Keratinocyte (primary cell): ENCODE results near the gene SLF2. TPM values are rescaled to one million over a fixed set of nuclear protein-coding genes. Genes with fewer than 3 reads are reported as not detected.

Source experiments
- DNase-seq: peaks from one replicate; pipeline ENCODE4 v3.0.0-alpha.2; 2011; ENCODE audit warnings: low read depth, missing footprints, low spot score
- FAIRE-seq: peaks from 2 replicates; lab custom pipeline; 2011; peaks lifted over from hg19 to GRCh38; lab: Jason Lieb, UNC
- H2AFZ ChIP-seq: 2 replicates; pipeline ENCODE4 v1.6.0; 2012; ENCODE audit warnings: low read length, control low read depth, inconsistent platforms; ENCODE audit not compliant: control insufficient read depth
- H3K27ac ChIP-seq: 2 replicates; pipeline ENCODE4 v1.5.1; 2011; ENCODE audit warnings: low read length; ENCODE audit not compliant: control insufficient read depth, insufficient read depth
- H3K27me3 ChIP-seq: 3 replicates; pipeline ENCODE4 v1.6.0; 2011; ENCODE audit warnings: low read length; ENCODE audit not compliant: control insufficient read depth, insufficient read depth; ENCODE audit errors: extremely low read depth
- H3K36me3 ChIP-seq, 2 experiments: 2 replicates in 1 of 2; 3 replicates in 1 of 2; pipeline ENCODE4 v1.5.1; 2011; ENCODE audit warnings: low read length in 2 of 2, mild to moderate bottlenecking in 1 of 2; ENCODE audit not compliant: control insufficient read depth in 2 of 2, insufficient read depth in 2 of 2; ENCODE audit errors: extremely low read depth in 1 of 2
- H3K4me1 ChIP-seq: 3 replicates; pipeline ENCODE4 v1.5.1; 2011; ENCODE audit warnings: low read length; ENCODE audit not compliant: control insufficient read depth, insufficient read depth; ENCODE audit errors: extremely low read depth
- H3K4me2 ChIP-seq: 3 replicates; pipeline ENCODE4 v1.6.0; 2011; ENCODE audit warnings: low read depth, low read length; ENCODE audit not compliant: control insufficient read depth, insufficient read depth; ENCODE audit errors: extremely low read depth
- H3K4me3 ChIP-seq, 3 experiments: fragments of 200-600 bp in 1 of 3; sonication (generic) in 1 of 3; 2 replicates in 2 of 3; 3 replicates in 1 of 3; pipeline ENCODE4 v1.5.1; 2011 to 2016; ENCODE audit warnings: low read length in 3 of 3, mild to moderate bottlenecking in 3 of 3, control low read depth in 2 of 3, inconsistent platforms in 1 of 3, low read depth in 1 of 3, mixed read lengths in 1 of 3, mixed run types in 1 of 3, moderate library complexity in 1 of 3; ENCODE audit not compliant: control insufficient read depth in 2 of 3, insufficient read depth in 2 of 3; ENCODE audit errors: extremely low read depth in 1 of 3
- H3K79me2 ChIP-seq: 2 replicates; pipeline ENCODE4 v1.6.0; 2012; ENCODE audit warnings: low read length; ENCODE audit not compliant: control insufficient read depth, insufficient read depth
- H3K9ac ChIP-seq: 3 replicates; pipeline ENCODE4 v1.6.0; 2011; ENCODE audit warnings: low read length; ENCODE audit not compliant: control insufficient read depth, insufficient read depth; ENCODE audit errors: extremely low read depth
- H3K9me1 ChIP-seq: 3 replicates; pipeline ENCODE4 v1.6.0; 2011; ENCODE audit warnings: low read length; ENCODE audit not compliant: control insufficient read depth, insufficient read depth; ENCODE audit errors: extremely low read depth
- H3K9me3 ChIP-seq: 2 replicates; pipeline ENCODE4 v1.5.1; 2012; ENCODE audit warnings: low read depth, low read length; ENCODE audit not compliant: control insufficient read depth
- H4K20me1 ChIP-seq: 3 replicates; pipeline ENCODE4 v1.6.0; 2011; ENCODE audit warnings: low read length; ENCODE audit not compliant: control insufficient read depth, insufficient read depth; ENCODE audit errors: extremely low read depth
- EZH2 ChIP-seq: IDR thresholded peaks from one replicate; pipeline ENCODE4 v1.6.1; 2012; ENCODE audit warnings: inconsistent platforms, mild to moderate bottlenecking, low read length, moderate library complexity
- dilution Hi-C: fragments of 300-500 bp; cut with MboI; formaldehyde crosslinking; loops from one replicate; pipeline ENCODE4 v1.7.0; 2020; ENCODE audit warnings: low sequenced_read_pairs; ENCODE audit not compliant: extremely low pct_ligation_motif_present
- polyA plus RNA-seq, 5 experiments: library from polyadenylated mRNA; depleted of rRNA in 3 of 5; stranded (reverse) in 3 of 5; stranded (forward) in 1 of 5; unstranded in 1 of 5; fragments of >200 nt; gene quantifications; 1 replicate in 1 of 5; 2 replicates in 3 of 5; 3 replicates in 1 of 5; pipeline versions ENCODE4 v1.2.1 to v1.2.3, GENCODE V29; 2011 to 2012; ENCODE audit warnings: missing spikeins in 2 of 5, low read depth in 1 of 5, low replicate concordance in 1 of 5
- TF ChIP-seq, protein P1 (sequence below), 3 experiments: IDR thresholded peaks in 1 of 3; conservative IDR thresholded peaks in 1 of 3; optimal IDR thresholded peaks in 1 of 3; 2 replicates in 2 of 3; 3 replicates in 1 of 3; pipeline versions ENCODE3 to v1.5.1; 2011; ENCODE audit warnings: low read length in 3 of 3, mild to moderate bottlenecking in 3 of 3, moderate library complexity in 2 of 3, control low read depth in 1 of 3, inconsistent platforms in 1 of 3; ENCODE audit not compliant: insufficient read depth in 2 of 3; ENCODE audit errors: extremely low read depth in 1 of 3

The SLF2 gene
- polyA plus RNA-seq, 1 donor (not counting 4 experiments of a cell fraction or from before 2014, with no cell fraction given) = 7.1 TPM

DNA sequence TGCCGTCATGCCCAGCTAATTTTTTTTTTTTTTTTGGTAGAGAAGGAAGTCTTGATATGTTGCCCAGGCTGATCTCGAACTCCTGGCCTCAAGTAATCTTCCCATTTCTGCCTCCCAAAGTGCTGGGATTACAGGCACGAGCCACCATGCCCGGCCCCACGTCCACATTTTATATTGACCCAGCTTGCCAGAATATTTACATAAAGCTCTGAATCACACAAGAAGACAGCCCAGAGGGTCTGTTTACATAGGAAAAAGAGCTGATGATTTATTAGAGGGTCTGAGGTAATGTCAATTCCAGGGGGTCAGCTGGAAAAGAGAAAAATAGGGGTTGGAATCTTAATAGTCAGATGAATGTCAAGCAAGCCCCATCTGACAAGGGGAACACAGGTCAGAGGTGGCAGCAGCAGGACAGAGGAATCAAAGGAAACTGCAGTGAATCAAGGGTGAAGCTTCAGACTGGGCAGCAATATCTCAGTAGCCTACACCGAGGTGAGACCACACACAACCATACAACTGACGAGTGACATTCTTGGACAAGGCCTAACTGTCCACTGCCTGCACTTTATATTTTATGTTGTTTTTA lies 15.8 kb upstream of the SLF2 start:
- Histone ChIP-seq H3K36me3 (no peaks in the 10 kb centered on the region), H3K4me3 (no peak overlapping the region), H3K4me1 (no peaks in the 10 kb centered on the region), H4K20me1 (no peaks in the 10 kb centered on the region), H3K9ac (no peak overlapping the region), H3K27me3 (peaks cover 26% of the 10 kb centered on the region), H3K4me2 (no peak overlapping the region), H3K27ac (no peak overlapping the region), H2AFZ (no peak overlapping the region), H3K9me1 (no peaks in the 10 kb centered on the region), H3K9me3 (no peaks in the 10 kb centered on the region), H3K79me2 (no peaks in the 10 kb centered on the region)
- DNase-seq = no peak
- no peak for FAIRE-seq
- TF ChIP-seq EZH2 = no peak
- TF ChIP-seq, protein P1, sequence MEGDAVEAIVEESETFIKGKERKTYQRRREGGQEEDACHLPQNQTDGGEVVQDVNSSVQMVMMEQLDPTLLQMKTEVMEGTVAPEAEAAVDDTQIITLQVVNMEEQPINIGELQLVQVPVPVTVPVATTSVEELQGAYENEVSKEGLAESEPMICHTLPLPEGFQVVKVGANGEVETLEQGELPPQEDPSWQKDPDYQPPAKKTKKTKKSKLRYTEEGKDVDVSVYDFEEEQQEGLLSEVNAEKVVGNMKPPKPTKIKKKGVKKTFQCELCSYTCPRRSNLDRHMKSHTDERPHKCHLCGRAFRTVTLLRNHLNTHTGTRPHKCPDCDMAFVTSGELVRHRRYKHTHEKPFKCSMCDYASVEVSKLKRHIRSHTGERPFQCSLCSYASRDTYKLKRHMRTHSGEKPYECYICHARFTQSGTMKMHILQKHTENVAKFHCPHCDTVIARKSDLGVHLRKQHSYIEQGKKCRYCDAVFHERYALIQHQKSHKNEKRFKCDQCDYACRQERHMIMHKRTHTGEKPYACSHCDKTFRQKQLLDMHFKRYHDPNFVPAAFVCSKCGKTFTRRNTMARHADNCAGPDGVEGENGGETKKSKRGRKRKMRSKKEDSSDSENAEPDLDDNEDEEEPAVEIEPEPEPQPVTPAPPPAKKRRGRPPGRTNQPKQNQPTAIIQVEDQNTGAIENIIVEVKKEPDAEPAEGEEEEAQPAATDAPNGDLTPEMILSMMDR (optimal IDR thresholded peaks at IDR 0.05 in 1 of 3, IDR thresholded peaks at IDR 0.05 in 1 of 3, conservative IDR thresholded peaks at IDR 0.05 in 1 of 3; ENCODE audit: extremely low read depth in 1 of 3, insufficient read depth in 2 of 3, low read length in 3 of 3) = no peak
- dilution Hi-C loops = loop anchor here (25.0 kb wide), 1 partner anchor 335 kb away; no protein-coding TSS in a partner anchor

- dilution Hi-C loops = loop anchor here (25.0 kb wide), 1 partner anchor 336 kb away; no protein-coding TSS in a partner anchor
- H3K36me3 ChIP-seq = no peaks in the 10 kb centered on the region
- H3K4me3 ChIP-seq = no peak overlapping the region
- no peak overlapping the region for H3K9ac ChIP-seq
- no peak overlapping the region for H3K4me2 ChIP-seq
- no peaks in the 10 kb centered on the region for H3K4me1 ChIP-seq
- H4K20me1 ChIP-seq = no peaks in the 10 kb centered on the region
- H3K27ac ChIP-seq = no peak overlapping the region
- peaks cover 26% of the 10 kb centered on the region for H3K27me3 ChIP-seq
- H3K79me2 ChIP-seq = no peaks in the 10 kb centered on the region
- DNase-seq (no peak), FAIRE-seq (no peak)
- H3K9me1 ChIP-seq = no peaks in the 10 kb centered on the region
- H2AFZ ChIP-seq = no peak overlapping the region
- TF ChIP-seq EZH2 = no peak
- TF ChIP-seq, protein P1 (optimal IDR thresholded peaks at IDR 0.05 in 1 of 3, IDR thresholded peaks at IDR 0.05 in 1 of 3, conservative IDR thresholded peaks at IDR 0.05 in 1 of 3; ENCODE audit: extremely low read depth in 1 of 3, insufficient read depth in 2 of 3, low read length in 3 of 3) = no peak
- no peaks in the 10 kb centered on the region for H3K9me3 ChIP-seq
Measured at GRCh38 chr10:100897976-100898375, 14.8 kb upstream of the SLF2 start.
